ENCODE measurements around the gene NCK1.
"Not testable (repeated sequence)": the region's sequence is repeated elsewhere in the genome, so short reads cannot be mapped to it uniquely, and the experiment has no call there.

- not testable (repeated sequence) for TF ChIP-seq CTCF, POLR2A (IDR thresholded peaks at IDR 0.05)
Observed at GRCh38 chr3:136969539-136969938, 107.5 kb downstream of the NCK1 start.

Data from lower leg skin (tissue), 3 donors.